CD4-positive, alpha-beta T cell treated with Interleukin-21 for 1 hour (primary cell): ENCODE data around the gene SIGLEC5.

ENCODE experiments used
- DNase-seq: peaks from one replicate; pipeline ENCODE4 v3.0.0-alpha.2; 2020

Gene SIGLEC5

DNA sequence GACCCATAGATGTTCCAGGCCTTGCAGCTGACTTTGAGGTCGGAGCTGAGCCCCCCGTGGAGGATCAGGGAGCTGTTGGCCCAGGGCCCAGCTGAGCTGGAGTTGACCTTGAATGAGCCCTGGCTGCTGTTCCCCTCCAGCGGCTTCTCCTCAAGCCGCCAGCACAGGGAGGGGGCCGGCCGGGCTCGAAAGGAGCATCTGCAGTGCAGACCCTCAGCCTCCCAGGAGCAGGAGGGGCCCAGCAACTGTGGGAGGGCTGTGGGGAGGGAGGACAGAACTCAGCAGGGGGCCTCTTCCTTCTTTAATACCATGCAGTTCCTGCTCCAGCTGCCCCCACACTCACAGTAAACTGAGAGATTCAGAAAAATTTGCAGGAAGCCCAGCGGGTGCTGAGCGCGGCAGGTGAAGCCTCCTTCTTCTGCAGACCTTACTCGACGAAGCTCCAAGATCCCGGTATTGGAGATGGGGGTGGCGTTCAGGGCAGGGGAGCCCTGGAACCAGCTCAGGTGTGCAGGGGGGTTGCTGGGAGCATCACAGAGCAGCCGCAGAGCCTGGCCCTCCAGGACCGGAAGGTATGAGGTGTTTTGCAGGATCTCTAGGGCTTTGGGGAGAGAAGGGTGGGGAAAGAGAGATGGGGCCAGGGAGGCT, 2.6 kb downstream of the SIGLEC5 start:
- DNase-seq, result no peak

DNA sequence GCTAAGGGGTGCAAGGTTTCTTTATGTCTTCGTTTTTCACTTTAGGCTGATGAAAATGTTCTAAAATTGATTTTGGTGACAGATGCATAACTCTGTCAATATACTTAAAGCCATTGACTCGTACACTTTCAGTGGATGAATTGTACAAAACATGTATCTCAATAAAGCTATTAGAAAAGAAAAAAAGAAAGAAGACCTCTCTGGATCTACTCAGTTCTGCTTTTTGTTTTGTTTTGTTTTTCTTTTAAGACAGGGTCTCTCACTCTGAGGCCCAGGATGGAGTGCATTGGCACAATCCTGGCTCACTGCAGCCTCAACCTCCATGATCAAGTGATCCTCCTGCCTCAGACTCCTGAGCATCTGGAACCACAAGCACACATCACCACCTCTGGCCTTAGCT, 3.5 kb downstream of the SIGLEC5 start:
- DNase-seq, result no peak

DNA sequence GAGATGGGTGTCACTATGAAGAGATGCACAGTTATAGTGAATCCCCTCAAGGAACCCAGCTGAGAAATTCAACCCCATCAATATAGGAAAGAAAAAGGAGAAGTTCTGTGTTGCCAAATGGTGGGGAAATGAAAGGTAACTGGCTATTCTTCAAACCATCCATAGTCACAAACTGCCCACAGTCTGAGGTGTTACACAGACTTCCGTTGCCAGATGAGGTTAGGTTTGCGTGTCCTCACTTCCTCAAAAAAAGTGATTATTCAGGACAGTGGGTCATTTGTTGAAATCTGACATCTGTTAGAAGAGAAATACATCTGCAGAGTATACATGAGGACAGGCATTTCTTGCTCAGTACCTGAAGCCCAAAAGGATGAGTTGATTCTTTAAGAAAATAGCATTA, 9.0 kb downstream of the SIGLEC5 start:
- peak; percentile 12 for DNase-seq

DNA sequence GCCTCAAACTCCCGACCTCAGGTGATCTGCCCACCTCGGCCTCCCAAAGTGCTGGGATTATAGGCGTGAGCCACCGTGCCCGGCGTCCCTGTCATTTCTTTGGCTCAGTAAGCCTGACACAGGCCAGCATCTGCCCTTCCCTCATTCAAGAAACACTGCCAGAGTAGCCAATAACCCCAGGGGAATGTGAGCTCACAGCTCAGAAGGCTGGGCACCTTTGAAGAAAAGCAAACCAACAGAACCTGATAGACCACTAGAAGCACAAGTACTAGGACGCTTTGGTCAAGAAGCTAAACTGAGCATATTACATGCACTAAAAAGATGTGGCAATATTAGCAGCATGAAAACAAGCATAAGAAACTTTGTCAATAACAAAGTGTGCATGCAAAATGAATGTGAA, 14.2 kb downstream of the SIGLEC5 start:
- no peak for DNase-seq

DNA sequence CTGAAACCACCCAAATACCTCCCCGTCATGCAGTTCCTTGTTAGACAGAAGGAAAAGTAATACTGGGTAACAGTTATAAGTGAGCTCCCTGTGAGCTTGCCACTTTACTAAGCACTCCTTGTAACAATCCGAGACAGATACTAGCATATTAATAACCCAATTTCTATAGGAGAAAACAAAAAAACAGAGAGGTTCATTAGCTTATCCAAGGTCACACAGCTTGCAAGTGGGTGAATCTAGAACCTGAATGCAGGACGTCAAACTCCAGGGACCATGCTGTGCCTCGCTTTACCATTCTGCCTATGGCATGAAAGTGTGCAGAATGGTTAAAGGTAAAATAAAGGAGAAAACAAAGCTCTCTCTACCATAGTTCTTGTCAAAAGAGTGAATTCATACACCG, 15.4 kb downstream of the SIGLEC5 start:
- DNase-seq, result no peak

DNA sequence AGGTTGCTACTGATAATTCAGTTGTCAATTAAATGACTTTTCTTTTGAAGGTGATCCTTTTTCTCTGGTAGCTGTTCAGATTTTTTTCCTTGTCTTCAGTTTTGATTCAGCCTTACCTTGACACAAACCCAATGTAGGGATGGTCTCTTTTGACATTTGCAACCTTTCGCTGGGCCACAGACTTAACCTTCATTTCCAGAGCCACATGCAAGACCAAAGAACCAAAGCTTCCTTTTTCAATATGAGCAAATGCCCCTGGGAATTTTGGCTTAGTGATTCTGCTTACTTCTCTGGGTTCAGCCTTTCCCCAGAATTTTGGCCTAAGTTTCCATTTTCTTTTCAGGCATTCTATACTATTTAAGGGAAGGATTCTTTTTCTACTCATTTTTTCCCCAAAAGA, 19.6 kb downstream of the SIGLEC5 start:
- DNase-seq, result no peak

DNA sequence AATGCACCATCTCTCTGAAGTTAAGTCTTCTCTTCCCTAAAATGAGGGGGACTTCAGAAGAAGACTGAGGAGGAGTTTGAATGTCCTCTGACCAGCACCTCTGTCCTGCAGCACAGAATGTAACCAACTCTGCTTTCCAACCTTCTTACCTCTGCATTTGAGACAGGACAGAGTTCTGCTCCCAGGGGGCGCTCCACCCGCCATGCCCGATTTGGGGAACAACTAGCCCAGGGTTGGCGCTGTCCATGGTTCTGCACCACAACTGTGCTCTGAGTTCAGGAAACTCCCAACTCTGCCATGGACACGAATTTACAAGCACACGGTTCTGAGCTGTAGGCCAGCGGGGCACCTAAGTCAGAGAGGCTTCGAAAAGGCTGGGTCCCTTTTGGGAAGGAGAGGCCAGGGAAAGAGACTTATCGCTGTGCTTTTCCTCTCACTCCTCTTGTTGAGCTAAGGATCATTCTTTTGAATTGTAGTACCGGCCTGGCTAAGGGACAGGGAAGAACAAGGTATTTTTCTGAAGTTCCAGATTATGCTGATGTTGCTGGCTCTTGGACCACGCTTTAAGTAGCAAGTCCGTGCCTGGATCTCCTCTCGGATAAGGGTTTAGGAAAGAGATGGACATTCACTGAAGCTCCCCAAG, 22.2 kb downstream of the SIGLEC5 start:
- DNase-seq, result peak; percentile 51

DNA sequence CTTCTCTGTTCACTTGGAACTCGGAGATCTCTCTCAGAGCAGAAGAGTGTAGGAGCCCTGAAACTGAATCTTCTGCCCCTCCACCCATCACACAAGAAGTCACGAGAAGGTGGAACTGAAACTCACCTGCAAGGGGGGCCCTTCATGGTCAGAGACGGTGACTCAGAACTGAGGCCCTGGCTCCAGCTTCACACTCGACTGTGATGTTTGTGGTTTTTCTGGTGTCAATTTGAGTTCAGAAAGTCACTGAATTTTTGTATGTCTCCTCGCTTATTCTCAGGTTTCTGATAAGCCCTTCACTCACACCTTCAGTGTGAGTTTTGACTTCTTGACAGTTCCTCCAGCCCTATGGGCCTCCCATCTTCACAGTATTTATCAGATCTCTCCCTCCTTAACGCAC, 23.1 kb downstream of the SIGLEC5 start:
- DNase-seq, result no peak

DNA sequence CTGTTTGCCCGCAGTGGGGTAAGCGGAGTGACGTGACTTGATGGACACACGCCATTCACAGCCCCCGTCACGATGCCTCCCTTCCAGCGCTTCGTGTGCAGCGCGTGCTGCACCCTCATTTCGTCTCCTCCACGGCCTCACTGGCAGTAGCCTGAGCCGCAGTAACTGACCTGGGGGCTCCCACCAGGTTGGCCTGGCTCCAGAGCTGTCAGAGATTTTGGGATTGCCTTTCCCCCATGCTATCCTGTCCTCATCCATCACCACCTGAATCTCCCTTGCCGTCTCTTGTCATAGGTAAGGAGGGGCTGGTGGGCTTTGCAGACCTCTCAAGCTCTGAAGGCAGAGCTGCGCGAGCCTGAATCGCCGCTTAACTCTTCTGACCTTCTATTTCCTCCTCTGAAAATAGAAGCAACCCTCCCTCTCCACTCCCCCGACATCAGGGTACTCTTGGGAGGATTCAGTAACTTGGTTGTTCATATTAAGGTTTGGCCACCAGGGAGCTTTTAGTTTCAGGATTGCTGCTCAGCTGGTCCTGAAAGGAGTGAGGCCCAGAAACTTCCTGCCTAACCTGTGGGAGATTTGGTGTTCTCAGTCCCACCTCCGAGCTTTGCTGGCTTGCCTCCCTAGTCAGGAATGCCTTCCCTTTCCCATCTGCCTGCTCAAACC, 27.9 kb downstream of the SIGLEC5 start:
- DNase-seq, result no peak

DNA sequence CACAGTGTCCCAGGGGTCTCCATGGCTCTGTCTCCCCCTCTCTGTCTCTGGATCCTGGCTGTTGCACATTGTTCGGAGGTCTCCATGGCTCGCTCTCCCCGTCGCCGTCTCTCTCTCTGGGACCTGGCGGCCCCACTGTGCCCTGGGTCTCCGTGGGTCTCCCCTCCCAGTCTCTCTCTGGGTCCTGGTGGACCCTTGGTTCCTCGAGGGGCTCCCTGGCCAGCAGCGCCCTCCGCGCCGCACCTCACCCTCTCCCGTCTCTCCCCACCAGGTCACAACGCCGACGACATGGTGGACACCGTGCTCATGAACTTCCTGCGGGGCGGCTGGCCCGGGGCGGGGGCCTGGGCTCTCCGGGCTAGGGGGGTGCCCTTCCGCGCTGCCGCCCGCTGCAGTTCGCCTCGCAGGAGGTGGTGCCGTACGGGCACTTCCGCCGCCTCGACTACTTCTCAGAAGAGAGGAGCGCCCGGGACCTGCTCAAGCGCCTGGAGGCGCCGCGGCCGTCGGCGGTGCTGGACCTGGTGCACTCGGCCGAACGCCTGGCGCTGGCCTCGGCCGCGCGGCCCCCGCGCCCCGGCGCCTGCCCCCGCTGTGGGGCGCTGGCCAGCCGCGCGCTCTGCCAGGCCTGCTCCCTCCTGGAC, 29.1 kb downstream of the SIGLEC5 start:
- DNase-seq, result peak; percentile 7

DNA sequence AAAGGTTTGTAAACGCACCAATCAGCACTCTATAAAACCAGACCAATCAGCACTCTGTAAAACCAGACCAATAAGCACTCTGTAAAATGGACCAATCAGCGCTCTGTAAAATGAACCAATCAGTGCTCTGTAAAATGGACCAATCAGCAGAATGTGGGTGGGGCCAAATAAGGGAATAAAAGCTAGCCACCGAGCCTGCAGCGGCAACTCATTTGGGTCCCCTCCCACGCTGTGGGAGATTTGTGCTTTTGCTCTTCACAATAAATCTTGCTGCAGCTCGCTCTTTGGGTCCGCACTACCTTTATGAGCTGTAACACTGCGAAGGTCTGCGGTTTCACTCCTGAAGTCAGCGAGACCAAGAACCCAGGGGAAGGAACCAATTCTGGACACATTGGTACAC, 31.1 kb downstream of the SIGLEC5 start:
- no peak for DNase-seq

DNA sequence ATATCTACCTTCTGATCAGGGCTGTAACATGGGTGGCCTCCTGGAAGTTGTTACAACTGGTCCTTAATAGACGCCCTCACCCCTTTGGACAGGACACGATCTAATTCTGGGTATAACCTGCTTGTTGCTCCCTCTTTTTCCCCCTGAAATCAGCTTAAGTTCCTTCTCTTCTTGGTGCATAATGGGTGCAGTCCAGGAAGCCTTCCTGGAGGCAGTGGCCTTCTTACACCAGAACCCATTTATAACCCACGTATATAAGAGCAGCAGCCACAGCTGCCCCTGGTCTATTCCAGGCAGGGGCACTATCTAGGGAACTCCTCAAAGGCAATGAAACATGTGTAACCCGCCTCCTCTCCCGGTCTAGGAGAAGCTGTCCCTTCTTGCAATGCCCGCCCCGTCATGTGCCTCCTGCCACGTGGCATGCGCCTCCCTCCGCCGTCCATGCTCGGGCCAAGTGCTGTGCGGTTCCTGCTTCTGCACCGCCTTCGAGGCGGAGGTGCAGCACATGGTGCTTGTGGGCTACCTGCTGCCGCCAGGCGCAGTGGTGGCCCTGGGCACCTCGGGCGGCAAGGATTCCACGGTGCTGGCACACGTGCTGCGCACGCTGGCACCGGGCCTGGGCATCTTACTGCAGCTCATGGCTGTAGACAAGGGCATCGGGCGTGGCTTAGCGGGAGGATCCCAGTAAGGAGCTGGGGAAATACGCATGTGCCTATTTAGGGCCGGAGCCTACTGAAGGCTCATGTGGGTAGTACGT, 31.9 kb downstream of the SIGLEC5 start:
- DNase-seq, result no peak

DNA sequence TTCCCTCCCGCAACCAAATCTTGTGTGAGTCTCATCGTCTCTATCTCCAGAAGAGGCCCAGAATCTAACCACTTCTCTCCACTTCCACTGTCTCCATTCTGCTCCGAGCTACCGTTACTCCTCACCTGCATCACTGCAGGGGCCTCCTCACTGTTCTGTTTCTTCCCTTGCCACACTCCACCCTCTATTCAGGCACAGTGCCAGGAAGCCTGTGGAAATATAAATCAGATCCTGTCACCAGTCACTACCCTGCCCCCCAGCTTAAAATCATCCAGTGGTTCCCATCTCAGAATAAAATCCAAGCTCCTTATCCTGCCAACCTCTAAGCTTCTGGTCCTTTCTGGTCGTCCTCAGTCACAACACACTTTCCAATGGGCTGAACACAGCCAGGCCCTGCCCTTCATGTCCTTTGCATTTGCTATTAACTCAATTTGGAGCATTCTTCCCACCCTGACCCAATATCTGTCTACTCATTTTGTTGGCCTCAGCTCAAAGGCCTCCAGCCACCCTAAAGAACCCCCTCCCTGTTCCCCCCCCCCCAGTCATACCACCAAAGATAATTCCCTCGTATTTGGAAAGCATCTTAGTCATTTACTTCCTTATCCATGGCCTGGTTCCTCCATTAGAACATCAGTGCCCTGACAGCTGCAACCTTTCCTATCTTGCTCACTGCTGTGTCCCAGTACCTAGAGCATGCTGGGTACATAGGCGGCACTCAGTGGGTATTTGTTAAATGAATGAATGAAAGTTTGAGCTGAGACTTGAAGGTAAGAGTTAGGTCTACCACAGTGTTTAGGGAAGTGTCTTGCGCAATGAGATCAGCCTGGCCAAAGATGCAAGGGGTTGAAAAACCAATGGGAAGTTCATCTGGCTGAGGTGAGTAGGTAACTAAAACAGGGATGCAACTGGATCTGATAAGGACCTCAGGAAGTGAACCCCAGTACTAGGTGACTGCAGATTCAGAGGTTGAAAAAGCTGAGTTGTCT, 34.7 kb downstream of the SIGLEC5 start:
- DNase-seq, result no peak

DNA sequence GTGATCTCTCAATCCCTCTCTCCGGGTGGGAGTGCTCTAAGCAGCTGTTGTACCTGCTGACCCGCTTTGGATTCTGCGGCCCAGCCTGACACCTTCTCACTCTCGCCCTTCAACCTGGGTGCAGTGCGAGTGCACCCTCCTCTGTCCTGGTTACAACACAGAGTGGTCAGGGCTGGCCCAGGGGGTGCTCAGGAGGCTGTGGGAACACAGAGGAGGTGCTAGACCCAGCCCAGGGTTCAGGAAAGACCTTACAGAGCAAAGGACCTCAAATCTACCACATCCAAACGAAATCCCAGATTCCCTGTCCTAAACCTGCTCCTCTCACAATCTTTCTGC, 35.5 kb downstream of the SIGLEC5 start:
- no peak for DNase-seq

DNA sequence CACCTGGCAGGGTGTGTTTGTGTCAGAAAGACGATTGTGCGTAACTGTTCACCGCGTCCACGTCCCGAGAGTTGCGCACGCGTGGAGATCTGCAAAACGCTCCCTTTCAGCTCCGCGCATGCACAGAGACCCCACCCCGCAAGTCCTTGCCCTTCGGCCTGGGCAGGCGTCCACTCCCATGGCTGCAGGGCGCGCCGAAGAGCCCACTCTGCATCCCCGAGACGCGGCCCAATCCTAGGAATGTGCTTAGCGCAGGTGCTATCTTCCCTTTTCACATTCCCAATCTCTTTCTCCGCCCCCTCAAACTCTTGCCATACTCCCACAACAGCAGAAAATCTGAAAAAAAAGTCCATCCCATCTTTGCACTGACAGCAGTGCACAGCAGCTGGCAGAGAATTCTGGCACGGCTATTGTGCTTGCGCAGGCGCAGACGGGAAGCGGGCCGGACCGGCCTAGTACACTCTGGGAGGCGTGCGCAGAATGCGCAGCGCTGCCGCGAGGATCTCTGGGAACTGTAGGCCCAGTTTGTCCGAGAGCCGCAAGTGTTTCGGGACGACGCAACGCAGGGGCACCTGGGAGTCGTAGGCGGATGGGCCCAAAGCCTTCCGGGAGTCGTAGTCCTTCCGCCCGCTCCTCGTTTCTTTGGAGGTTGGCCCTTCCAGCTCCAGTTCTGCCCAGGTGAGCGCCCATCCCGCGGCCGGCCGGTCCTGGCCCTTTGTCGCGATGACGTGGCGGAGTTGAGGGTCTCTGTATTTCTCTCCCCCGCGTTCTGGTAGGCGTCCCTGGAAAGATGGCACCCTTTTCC, 36.0 kb downstream of the SIGLEC5 start:
- DNase-seq, result peak; percentile 97

DNA sequence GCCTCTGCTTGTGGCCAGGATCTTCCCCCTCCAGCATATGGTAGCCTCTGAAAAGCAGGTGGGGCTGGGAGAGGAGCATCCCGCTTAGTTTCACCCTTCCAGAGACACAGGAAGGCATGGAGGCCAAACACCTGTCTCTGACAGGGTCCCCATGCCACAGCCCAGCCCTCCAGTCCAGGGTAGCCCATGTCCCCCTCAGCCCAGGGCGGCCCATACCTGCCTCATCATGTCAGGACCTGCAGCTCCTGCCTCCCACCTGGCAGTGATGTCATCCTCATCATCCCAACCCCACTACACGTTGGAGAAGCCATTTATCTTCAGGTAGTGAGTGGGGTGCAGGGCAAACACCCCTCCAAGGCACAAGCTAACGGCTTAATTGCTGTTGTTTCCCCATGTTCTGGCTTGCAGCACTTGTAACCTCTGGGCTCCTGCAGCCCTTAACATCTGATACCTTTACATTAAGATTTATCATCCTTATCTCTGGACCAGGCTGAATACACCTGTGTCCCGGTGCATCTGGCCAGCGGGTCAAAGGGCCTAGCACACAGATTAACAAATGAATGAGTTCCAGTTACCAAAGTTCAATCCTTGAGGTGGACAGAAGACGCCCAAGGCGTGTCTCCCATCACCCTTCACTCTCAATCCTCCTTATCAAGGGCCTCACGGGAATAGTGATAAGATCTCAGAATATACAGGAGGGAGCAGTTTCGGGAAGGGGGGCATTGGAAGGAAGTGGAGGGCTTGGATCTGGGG, 36.9 kb downstream of the SIGLEC5 start:
- DNase-seq, result no peak

DNA sequence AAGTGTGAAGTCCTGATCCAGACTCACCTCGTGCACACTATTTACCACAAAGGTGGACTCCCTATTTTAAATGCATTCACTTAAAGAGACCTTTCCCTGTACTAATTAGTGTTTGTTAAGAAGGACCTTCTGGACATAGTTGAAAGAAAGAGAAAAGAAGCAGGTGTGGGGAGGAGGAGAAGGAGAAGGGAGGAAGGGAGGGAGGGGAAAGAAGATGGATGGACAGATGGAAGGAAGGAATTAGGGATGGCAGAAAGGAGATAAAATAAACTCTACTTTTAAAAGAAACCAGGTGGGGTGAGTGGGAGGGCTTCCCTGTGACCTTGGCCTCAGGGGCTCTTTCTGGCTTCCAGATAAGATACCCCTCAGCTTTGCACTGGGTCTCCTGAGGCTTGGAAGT, 37.7 kb downstream of the SIGLEC5 start:
- no peak for DNase-seq

DNA sequence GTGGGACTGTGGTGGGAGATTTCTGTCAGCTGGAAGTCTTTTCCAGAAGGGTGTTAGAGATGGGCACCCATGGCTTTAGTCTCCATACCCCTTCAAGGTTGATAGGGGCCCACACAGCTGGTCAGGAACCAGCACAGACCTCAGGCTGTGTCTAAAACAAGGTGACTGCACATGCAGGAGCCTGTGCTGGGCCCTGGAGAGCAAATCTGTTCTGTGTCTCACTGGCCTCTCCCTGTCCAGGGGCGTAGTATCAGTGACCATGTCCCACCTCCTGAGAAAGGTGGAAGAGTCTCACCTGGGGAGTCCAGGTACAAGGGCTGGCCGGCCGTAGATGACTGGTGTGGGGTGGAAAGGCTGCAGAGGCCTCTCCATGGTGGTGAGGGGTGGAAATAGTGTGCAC, 39.8 kb downstream of the SIGLEC5 start:
- no peak for DNase-seq

DNA sequence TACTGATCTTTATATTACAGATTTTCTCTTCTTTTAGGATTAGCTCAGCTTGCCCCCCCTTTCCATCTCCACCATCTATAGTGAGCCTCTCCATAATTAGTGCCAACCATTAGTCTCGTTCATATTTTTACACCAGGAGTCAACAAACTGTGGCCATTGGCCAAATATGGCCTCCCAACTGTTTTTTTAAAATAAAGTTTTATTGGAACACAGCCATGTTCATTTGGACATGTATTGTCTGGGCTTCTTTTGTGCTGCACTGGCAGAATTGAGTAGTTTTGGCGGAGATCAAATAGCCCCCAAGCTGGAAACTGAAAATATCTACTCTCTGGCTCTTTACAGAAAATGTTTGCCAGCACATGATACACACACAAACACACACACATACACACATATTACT, 40.7 kb downstream of the SIGLEC5 start:
- no peak for DNase-seq
